Adrenal gland (tissue), 19 donors: ENCODE measurements around the gene SPRY2. TPM values are rescaled to one million over a fixed set of nuclear protein-coding genes. Genes with fewer than 3 reads are reported as not detected.

Experiments used
- DNase-seq, 7 donors: peaks; one replicate each; pipeline ENCODE4 v3.0.0-alpha.2; 2019 to 2020
- H3K27ac ChIP-seq, 5 donors: fragments of 200-600 bp; sonication (generic) in 4 of 5; 1 replicate in 3 of 5; 2 replicates in 2 of 5; pipeline versions ENCODE4 v1.5.1 to v1.8.0; 2016 to 2020; ENCODE audit warnings: mild to moderate bottlenecking in 1 of 5
- H3K27me3 ChIP-seq: fragments of 200-600 bp; 2 replicates; pipeline ENCODE4 v1.8.0; 2021
- H3K36me3 ChIP-seq, 2 donors: fragments of 200-600 bp; replicated peaks in 1 of 2; 1 replicate in 1 of 2; 2 replicates in 1 of 2; pipeline versions ENCODE4 v1.5.1 to v1.8.0; 2018 to 2022
- H3K4me1 ChIP-seq, 2 donors: fragments of 200-600 bp; replicated peaks in 1 of 2; 1 replicate in 1 of 2; 2 replicates in 1 of 2; pipeline versions ENCODE4 v1.5.1 to v1.8.0; 2018 to 2021
- H3K4me3 ChIP-seq, 4 donors: fragments of 200-600 bp; sonication (generic) in 3 of 4; one replicate each; pipeline ENCODE4 v1.5.1; 2016 to 2018
- H3K9me3 ChIP-seq, 3 donors: fragments of 200-600 bp; sonication (generic) in 1 of 3; replicated peaks in 1 of 3; 1 replicate in 2 of 3; 2 replicates in 1 of 3; pipeline versions ENCODE4 v1.5.1 to v1.8.0; 2016 to 2021
- CTCF ChIP-seq, 6 experiments: fragments of 450-650 bp in 4 of 6; fragments of 200-600 bp in 2 of 6; sonication (generic) in 1 of 6; IDR thresholded peaks; 1 replicate in 5 of 6; 2 replicates in 1 of 6; pipeline versions ENCODE4 v1.5.1 to v1.8.0; 2016 to 2021; ENCODE audit warnings: antibody characterized with exemption in 6 of 6, mild to moderate bottlenecking in 2 of 6, moderate library complexity in 1 of 6
- POLR2A ChIP-seq, 2 donors: fragments of 450-650 bp; IDR thresholded peaks; one replicate each; pipeline ENCODE4 v1.6.1; 2017; ENCODE audit warnings: antibody characterized with exemption in 2 of 2, mild to moderate bottlenecking in 2 of 2, moderate library complexity in 1 of 2
- WGBS, 4 donors: extraction: QIAGEN DNeasy Blood & Tissue Kit in 2 of 4; methylation state at CpG; one replicate each; pipeline versions ENCODE4 v1.1.5 to v1.1.7; 2013 to 2017; 5-methylcytosine and 5-hydroxymethylcytosine counted together
- intact Hi-C, 2 donors: fragments of 100-400 bp; cut with DNase I; formaldehyde crosslinking; loops; one replicate each; pipeline versions ENCODE4 v1.14.1 to v1.15.0; 2022 to 2023
- long read RNA-seq, 10 donors: library from polyadenylated mRNA in 3 of 10; unstranded in 2 of 10; stranded (forward) in 1 of 10; transcript quantifications; one replicate each; pipeline ENCODE4 v2.0.0 and lab custom pipeline, GENCODE V29; 2021 to 2026
- polyA plus RNA-seq, 3 donors: library from polyadenylated mRNA; stranded (reverse); fragments of 200-250 nt in 2 of 3; fragments of 350-450 nt in 1 of 3; fragmentation: Illumina TruSeq in 1 of 3; extraction: RNeasy Lipid Tissue Mini Kit (QIAGEN cat#74804) in 1 of 3; gene quantifications; one replicate each; pipeline ENCODE4 v1.2.3, GENCODE V29; 2013 to 2014
- total RNA-seq, 9 donors: library from RNA; depleted of rRNA in 4 of 9; stranded (reverse); fragments of >200 nt in 4 of 9; fragments of 120-200 nt in 1 of 9; fragmentation: NEBNext Ultra II Directional in 1 of 9; extraction: Animal tissue kit (Norgen Biotek cat#: 25700) in 1 of 9; gene quantifications; one replicate each; pipeline versions ENCODE4 v1.1.0 to v1.2.4, GENCODE V29; 2013 to 2023
- donor health status: healthy with polysubstance abuse.
- donor health status: Bipolar disorder and iron deficiency.
- donor health status: DM: yes; HTN: yes; CAD: no.
- donor health status: DM: no; HTN: no; CAD: no.
- donor health status: DM: no; HTN: no; CAD: no.
- donor health status: DM: yes; HTN: yes; CAD: no.

Gene SPRY2
- total RNA-seq = 10 to 100 TPM; 10.9 to 36.7 (median 23.3) TPM
- polyA plus RNA-seq = 10 to 100 TPM; 14.6 to 20.2 (median 15.4) TPM
- long read RNA-seq, donor 1, transcript SPRY2-202 (2 exons, 2,111 nt) = major isoform, 24 of 25 reads
- long read RNA-seq, donor 1, partial matches to known transcripts = 0 of 25 reads
- long read RNA-seq, donor 1, other reads (novel, unspliced or antisense) = 0 of 25 reads
- long read RNA-seq, donor 2, transcript SPRY2-202 (2 exons, 2,111 nt) = major isoform, 21 of 21 reads
- long read RNA-seq, donor 2, partial matches to known transcripts = 0 of 21 reads
- long read RNA-seq, donor 2, other reads (novel, unspliced or antisense) = 0 of 21 reads
- long read RNA-seq, donor 3, transcript SPRY2-202 (2 exons, 2,111 nt) = major isoform, 12 of 12 reads
- long read RNA-seq, donor 3, partial matches to known transcripts = 0 of 12 reads
- long read RNA-seq, donor 3, other reads (novel, unspliced or antisense) = 0 of 12 reads
- long read RNA-seq, donor 4, partial matches to known transcripts = 0 of 3 reads
- long read RNA-seq, donor 4, other reads (novel, unspliced or antisense) = 2 of 3 reads
- long read RNA-seq, donor 5, transcript SPRY2-202 (2 exons, 2,111 nt) = major isoform, 30 of 35 reads
- long read RNA-seq, donor 5, partial matches to known transcripts = 0 of 35 reads
- long read RNA-seq, donor 5, other reads (novel, unspliced or antisense) = 5 of 35 reads
- long read RNA-seq, donor 6, partial matches to known transcripts = 0 of 2 reads
- long read RNA-seq, donor 6, other reads (novel, unspliced or antisense) = 1 of 2 reads
- long read RNA-seq, donor 7, transcript SPRY2-202 (2 exons, 2,111 nt) = major isoform, 8 of 8 reads
- long read RNA-seq, donor 7, partial matches to known transcripts = 0 of 8 reads
- long read RNA-seq, donor 7, other reads (novel, unspliced or antisense) = 0 of 8 reads
- long read RNA-seq, donor 8, transcript SPRY2-202 (2 exons, 2,111 nt) = major isoform, 35 of 50 reads
- long read RNA-seq, donor 8, partial matches to known transcripts = 15 of 50 reads
- long read RNA-seq, donor 8, other reads (novel, unspliced or antisense) = 0 of 50 reads
- long read RNA-seq, donor 9, transcript SPRY2-202 (2 exons, 2,111 nt) = major isoform, 12 of 12 reads
- long read RNA-seq, donor 9, partial matches to known transcripts = 0 of 12 reads
- long read RNA-seq, donor 9, other reads (novel, unspliced or antisense) = 0 of 12 reads
- long read RNA-seq, donor 10, partial matches to known transcripts = 0 of 3 reads
- long read RNA-seq, donor 10, other reads (novel, unspliced or antisense) = 0 of 3 reads

- DNase-seq = peak; percentile 91 to 98 (median 95)
- intact Hi-C loops = no loop called here
- Histone ChIP-seq H3K27ac (peak within 1 kb of the TSS; percentile 83 to 99 (median 96)), H3K9me3 (no peaks in the 10 kb centered on the region), H3K4me3 (peak within 1 kb of the TSS; percentile 72 to 95 (median 74)), H3K36me3 (peaks cover 0 to 11% of the 10 kb centered on the region in 2 donors), H3K4me1 (peaks cover 4 to 31% of the 10 kb centered on the region in 2 donors), H3K27me3 (no peaks in the 10 kb centered on the region)
- WGBS, 4 donors = 0 to 1% (median 0%) methylated on average over 3 to 53 of the region's 54 CpGs
- TF ChIP-seq CTCF (IDR thresholded peaks at IDR 0.05) (peak in 3 of 6 experiments; percentile 13 to 51 (median 29)), POLR2A (IDR thresholded peaks at IDR 0.05) (peak; percentile 86 to 97)
Measured at GRCh38 chr13:80341101-80341755, at the start of gene SPRY2. SPRY2 (minus strand) TSS chr13:80341126; CDS start chr13:80337705, 3,421 bp downstream.

- Histone ChIP-seq H3K27ac (peak overlapping the region in 1 of 5 donors; percentile 25), H3K27me3 (no peaks in the 10 kb centered on the region), H3K4me3 (no peak overlapping the region), H3K9me3 (no peaks in the 10 kb centered on the region), H3K4me1 (no peaks in the 10 kb centered on the region), H3K36me3 (no peaks in the 10 kb centered on the region)
- TF ChIP-seq POLR2A (IDR thresholded peaks at IDR 0.05) (no peak), CTCF (IDR thresholded peaks at IDR 0.05) (no peak)
- DNase-seq = no peak
- WGBS, 4 donors = 94 to 100% (median 98%) methylated on average over 1 of the region's 1 CpG
- intact Hi-C loops = no loop called here
Measured at GRCh38 chr13:80390338-80390737, 49.4 kb upstream of the SPRY2 start.

- intact Hi-C loops = no loop called here
- H3K4me3 ChIP-seq = no peak overlapping the region
- no peaks in the 10 kb centered on the region for H3K27me3 ChIP-seq
- H3K36me3 ChIP-seq = no peaks in the 10 kb centered on the region
- no peak for TF ChIP-seq CTCF (IDR thresholded peaks at IDR 0.05)
- no peak for TF ChIP-seq POLR2A (IDR thresholded peaks at IDR 0.05)
- no peak for DNase-seq
- no peaks in the 10 kb centered on the region for H3K9me3 ChIP-seq
- 87 to 100% (median 98%) methylated on average over 1 of the region's 1 CpG for WGBS, 4 donors
- no peaks in the 10 kb centered on the region for H3K4me1 ChIP-seq
- H3K27ac ChIP-seq = no peak overlapping the region
Measured at GRCh38 chr13:80389073-80390038, 48.4 kb upstream of the SPRY2 start.
